GM21528 (cell line): ENCODE results near the gene TRAF2.

Experiments used
- ATAC-seq: cut with Tn5 transposase; IDR thresholded peaks from one replicate; pipeline ENCODE4 v1.9.1; 2021; ENCODE audit warnings: mild to moderate bottlenecking, moderate library complexity; ENCODE audit not compliant: unreplicated experiment, low FRiP score

TRAF2 gene

GRCh38 chr9:136972335-136972734, 86.0 kb downstream of the TRAF2 start:
- ATAC-seq, result no peak

GRCh38 chr9:136972743-136973142, 86.4 kb downstream of the TRAF2 start:
- ATAC-seq, result no peak

GRCh38 chr9:136973618-136974617, 87.6 kb downstream of the TRAF2 start:
- ATAC-seq, result no peak

- ATAC-seq, result no peak
Observed at GRCh38 chr9:136974817-136975535, 88.7 kb downstream of the TRAF2 start.

GRCh38 chr9:136975644-136976043, 89.3 kb downstream of the TRAF2 start:
- no peak for ATAC-seq
